Left lobe of liver (tissue), 2 donors: ENCODE results near the gene TXNIP. TPM values are rescaled to one million over a fixed set of nuclear protein-coding genes. Genes with fewer than 3 reads are reported as not detected.
"Not testable (repeated sequence)": the region's sequence is repeated elsewhere in the genome, so short reads cannot be mapped to it uniquely, and the experiment has no call there.

Experiments used
- ATAC-seq: fragments of 200-7000 bp; cut with Tn5 transposase; one replicate; pipeline ENCODE4 v1.9.1; 2020; ENCODE audit warnings: mild to moderate bottlenecking, moderate library complexity
- DNase-seq: peaks from one replicate; pipeline ENCODE4 v3.0.0-alpha.2; 2020; ENCODE audit warnings: low spot score
- total RNA-seq: library from RNA; stranded (reverse); gene quantifications from one replicate; pipeline ENCODE4 v1.2.1, GENCODE V29; 2021
- donor health status: DM: no; HTN: no; CAD: no; lungs with moderate emphysema.
- donor health status: DM: no; HTN: yes; CAD: no.

The TXNIP gene
- 66.5 TPM for total RNA-seq

DNA sequence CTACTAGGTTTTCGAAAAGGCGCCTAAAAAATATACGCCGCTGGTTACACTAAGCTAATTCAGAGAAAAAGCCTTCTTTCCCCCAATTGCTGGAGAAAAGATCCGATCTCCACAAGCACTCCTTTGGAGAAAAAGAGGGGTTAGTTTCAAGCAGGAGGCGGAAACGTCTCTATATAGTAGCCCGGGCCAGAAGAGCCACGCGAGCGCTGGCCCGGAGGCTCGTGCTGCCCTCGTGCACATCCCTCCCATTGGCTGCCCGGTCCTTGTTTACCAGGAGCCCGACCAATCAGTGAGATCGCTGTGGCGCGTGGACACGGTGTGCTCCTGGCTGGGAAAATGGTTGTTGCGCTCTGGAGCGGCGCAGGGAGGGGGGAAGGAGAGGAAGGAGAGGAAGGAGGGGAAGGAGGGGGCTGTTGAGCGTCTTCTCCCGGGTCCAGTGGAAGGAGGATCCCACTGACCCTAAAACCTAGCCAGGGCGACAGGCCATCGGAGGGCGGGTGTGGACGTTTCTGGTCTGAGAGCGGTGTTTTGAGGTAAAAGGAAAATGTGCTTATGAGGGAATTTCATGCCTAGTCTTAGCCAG lies at the start of gene TXNIP:
Gene TXNIP, minus strand, starts transcription at position 147 of the 583 bp plus-strand sequence. CDS start 313 bp downstream, outside the sequence.
- ATAC-seq (peak; percentile 81), DNase-seq (peak; percentile 99)

GRCh38 chr1:146039844-146040194 lies 43.4 kb upstream of the TXNIP start:
- ATAC-seq (no peak), DNase-seq (no peak)

DNA sequence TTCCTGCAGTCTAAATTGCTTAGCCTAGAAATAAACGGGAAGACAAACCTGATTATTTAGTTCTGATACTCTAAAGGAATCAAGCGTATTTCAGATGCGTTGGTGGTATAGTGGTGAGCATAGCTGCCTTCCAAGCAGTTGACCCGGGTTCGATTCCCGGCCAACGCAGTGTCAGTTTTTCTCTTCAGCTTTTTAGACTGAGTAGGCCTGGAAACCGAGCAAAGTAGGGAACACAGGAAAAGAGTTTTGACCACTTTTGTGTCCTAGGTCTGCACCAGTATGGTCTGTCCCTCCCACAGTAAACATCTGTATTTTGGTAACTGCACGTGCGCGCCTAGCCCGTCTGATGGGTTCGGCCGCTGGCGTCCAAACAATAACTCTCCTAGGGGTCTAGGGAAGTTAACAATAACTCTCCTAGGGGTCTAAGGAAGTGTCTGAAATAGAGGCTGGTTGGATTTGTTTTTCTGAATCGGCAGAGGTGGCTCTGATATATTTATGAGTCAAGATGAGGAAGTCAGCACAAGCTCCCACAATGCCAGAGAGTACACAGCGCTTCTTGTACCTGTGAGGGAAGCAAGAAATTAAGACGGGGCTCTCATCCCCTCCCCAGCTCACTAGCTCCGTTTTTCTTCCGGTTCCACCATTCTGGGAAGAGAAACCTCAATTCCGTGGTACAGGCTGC lies 40.7 kb upstream of the TXNIP start:
- DNase-seq: peak; percentile 83
- ATAC-seq: peak; percentile 65

GRCh38 chr1:146036241-146036964 lies 40.0 kb upstream of the TXNIP start:
- no peak for DNase-seq
- ATAC-seq: no peak

GRCh38 chr1:146035048-146035423 lies 38.7 kb upstream of the TXNIP start:
- no peak for DNase-seq
- ATAC-seq: no peak

- DNase-seq (no peak), ATAC-seq (peak; percentile 73)
Measured at GRCh38 chr1:146032631-146033219, 36.3 kb upstream of the TXNIP start.

GRCh38 chr1:146031476-146031875 lies 35.1 kb upstream of the TXNIP start:
- no peak for ATAC-seq
- no peak for DNase-seq

DNA sequence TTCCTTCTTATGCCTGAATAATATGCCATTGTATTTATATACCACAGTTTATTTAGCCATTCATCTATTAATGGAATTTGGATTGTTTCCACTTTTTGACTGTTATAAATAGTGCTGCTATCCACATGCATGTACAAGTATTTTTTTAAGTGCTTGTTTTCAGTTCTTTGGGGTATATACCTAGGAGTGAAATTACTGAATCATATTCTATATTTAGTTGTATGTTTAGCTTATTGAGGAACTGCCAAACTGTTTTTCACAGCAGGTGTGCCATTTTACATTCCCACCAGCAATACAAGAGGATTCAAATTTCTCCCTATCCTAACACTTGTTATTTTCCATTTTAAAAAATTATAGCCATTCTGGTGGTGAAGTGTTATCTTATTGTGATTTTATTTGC lies 32.7 kb upstream of the TXNIP start:
- DNase-seq (no peak), ATAC-seq (no peak)

DNA sequence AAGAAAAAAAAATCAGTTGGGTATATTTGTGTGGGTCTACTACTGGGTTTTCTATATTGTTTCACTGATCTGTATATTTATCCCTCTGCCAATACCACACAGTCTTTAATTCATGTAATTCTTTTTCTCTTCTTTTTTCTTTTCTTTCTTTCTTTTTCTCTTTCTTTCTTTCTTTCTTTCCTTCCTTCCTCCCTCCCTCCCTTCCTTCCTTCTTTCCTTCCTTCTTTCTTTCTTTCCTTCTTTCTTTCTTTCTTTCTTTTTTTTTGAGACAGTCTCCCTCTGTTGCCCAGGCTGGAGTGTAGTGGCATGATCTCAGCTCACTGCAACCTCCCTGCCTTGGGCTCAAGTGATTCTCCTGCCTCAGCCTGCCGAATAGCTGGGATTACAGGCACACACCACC lies 30.3 kb upstream of the TXNIP start:
- DNase-seq, ATAC-seq: not testable (repeated sequence)

DNA sequence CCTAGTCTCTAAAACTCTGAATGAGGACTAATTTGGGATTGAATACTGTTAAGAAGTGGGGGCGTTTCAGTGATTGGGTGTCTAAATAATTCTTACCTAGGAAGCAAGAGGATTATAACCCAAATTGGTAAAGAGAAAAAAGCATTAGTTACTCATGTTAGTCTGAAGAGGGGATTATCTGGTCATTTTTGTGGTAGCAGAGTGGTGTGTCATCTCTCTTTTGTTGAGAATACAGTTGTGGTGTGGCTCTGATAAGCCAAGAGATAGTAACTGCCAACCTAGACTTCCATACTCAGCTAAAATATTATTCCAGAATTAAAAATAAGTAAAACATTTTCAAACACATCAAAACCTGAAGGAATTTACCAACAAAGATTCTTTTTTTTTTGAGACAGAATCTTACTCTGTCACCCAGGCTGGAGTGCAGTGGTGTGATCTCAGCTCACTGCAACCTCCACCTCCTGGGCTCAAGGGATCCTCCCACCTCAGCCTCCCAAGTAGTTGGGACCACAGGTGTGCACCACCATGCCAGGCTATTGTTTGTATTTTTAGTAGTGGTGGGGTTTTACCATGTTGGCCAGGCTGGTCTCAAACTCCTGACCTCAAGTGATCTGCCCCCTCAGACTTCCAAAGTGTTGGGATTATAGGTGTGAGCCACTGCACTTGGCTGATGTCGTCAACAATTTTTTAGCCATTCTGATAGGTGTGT lies 29.6 kb upstream of the TXNIP start:
- ATAC-seq, DNase-seq: not testable (repeated sequence)

- ATAC-seq (no peak), DNase-seq (no peak)
Measured at GRCh38 chr1:146022403-146023127, 26.2 kb upstream of the TXNIP start.

GRCh38 chr1:146021622-146022402 lies 25.4 kb upstream of the TXNIP start, which contains the start of gene HJV:
TSS of gene HJV (minus strand) at chr1:146021735. CDS start at chr1:146020231, 1,504 bp downstream.
- ATAC-seq (peak; percentile 78), DNase-seq (peak; percentile 85)

- peak; percentile 2 for ATAC-seq
Measured at GRCh38 chr1:146021050-146021445, 24.7 kb upstream of the TXNIP start.

DNA sequence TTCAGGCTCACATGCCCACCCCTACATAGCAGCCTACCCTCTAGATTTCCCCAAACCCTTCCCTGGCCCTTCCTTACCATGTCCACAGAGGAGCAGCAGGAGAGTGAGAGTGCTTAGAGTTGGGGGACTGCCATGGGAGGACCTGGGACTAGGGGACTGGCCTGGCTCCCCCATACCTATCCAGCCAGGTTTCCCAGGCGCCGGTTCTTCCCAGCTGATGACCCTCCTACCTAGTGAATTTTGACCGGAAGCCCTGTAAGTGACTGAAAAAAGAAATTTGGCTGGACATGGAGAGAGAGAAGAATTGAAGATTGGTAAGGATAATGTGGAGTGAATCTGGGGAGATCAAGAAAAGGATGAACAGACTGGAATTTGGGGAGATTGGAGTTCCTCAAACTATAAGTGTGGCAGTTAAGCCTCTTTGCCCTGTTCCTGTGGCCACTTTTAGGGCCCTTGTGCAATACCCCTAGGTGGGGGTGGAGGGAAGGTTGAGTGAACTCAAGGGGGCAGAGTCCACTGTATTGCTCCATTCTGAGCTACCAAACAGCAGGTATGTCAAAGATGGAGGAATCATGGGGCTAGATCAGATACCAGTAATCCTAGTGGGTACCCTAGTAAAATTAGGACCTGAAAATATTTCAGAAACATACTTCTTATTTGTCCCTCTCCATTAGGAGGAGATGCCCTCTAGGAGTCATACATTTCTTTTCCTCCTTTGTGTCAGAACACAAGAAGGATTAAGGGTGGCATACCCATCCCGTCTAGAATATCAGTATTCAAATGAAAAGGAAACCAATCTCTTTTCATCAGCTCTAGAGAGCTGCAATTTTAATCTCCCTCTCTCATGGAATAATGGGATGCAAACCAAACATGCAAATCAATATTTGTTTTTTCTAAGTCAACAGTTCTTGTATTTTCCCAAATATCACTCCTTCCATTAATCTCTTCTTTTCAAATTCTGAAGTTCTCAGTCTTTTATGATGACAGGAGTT lies 24.0 kb upstream of the TXNIP start:
- peak; percentile 90 for DNase-seq
- peak; percentile 70 for ATAC-seq

More at GRCh38 chr1:146021050-146021445, 24.7 kb upstream of the TXNIP start:
- no peak for DNase-seq

GRCh38 chr1:146019231-146020057 lies 23.1 kb upstream of the TXNIP start:
- DNase-seq: peak; percentile 78
- peak; percentile 63 for ATAC-seq

- ATAC-seq (no peak), DNase-seq (no peak)
Measured at GRCh38 chr1:146016891-146017290, 20.5 kb upstream of the TXNIP start.

DNA sequence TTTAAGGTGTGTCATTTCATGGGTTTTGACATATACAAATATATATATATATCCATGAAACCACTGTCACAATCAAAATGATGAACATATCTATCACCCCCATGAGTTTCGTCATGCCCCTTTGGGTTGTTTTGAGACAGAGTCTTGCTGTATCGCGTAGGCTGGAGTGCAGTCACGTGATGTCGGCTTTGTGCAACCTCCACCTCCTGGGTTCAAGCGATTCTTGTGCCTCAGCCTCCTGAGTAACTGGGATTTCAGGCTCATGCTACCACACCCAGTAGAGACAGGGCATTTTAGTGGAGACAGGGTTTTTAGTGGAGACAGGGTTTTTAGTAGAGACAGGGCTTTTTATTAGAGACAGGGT lies 17.2 kb upstream of the TXNIP start:
- ATAC-seq: no peak
- peak; percentile 35 for DNase-seq
